Endometrial microvascular endothelial cells (primary cell): Measurements from ENCODE around the gene ONECUT3. TPM values are rescaled to one million over a fixed set of nuclear protein-coding genes. Genes with fewer than 3 reads are reported as not detected.

Experiments used
- in situ Hi-C: cut with HindIII; loops from 2 replicates; pipeline ENCODE4 v1.10.0; 2017; ENCODE audit warnings: low sequenced_read_pairs, low pct_unique_long_range_greater_than_20kb; ENCODE audit errors: inconsistent ontology term
- total RNA-seq: library from RNA; depleted of rRNA; stranded (reverse); fragments of >200 nt; gene quantifications from one replicate; pipeline ENCODE4 v1.2.3, GENCODE V29; 2015; ENCODE audit errors: inconsistent ontology term

The ONECUT3 gene
- total RNA-seq, 1 donor from 2014 or later, result not detected

- in situ Hi-C loops, result no loop called here
These were observed 66.3 kb downstream of the ONECUT3 start for GRCh38 chr19:1819341-1820255.

DNA sequence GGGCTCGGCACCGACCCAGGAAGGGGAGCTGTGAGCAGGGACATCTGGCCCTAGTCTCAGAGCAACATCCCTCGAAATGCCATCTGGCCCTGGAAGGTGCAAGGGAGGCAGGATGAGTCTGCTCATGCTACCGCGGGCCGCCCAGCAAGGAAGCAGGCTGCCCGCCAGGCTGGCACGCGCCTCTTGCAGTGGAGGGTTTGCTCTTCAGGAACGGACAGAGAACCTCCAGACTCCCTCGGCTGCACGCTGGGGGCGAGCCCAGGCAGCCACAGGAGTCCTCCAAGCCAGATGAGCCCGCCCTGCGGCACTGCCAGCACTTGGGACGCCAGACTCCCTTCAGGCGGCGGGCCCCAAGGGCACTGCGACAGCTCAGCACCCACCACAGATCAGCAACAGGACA lies 68.9 kb downstream of the ONECUT3 start:
- in situ Hi-C loops, result no loop called here

GRCh38 chr19:1823020-1823419 lies 69.7 kb downstream of the ONECUT3 start:
- in situ Hi-C loops, result no loop called here

DNA sequence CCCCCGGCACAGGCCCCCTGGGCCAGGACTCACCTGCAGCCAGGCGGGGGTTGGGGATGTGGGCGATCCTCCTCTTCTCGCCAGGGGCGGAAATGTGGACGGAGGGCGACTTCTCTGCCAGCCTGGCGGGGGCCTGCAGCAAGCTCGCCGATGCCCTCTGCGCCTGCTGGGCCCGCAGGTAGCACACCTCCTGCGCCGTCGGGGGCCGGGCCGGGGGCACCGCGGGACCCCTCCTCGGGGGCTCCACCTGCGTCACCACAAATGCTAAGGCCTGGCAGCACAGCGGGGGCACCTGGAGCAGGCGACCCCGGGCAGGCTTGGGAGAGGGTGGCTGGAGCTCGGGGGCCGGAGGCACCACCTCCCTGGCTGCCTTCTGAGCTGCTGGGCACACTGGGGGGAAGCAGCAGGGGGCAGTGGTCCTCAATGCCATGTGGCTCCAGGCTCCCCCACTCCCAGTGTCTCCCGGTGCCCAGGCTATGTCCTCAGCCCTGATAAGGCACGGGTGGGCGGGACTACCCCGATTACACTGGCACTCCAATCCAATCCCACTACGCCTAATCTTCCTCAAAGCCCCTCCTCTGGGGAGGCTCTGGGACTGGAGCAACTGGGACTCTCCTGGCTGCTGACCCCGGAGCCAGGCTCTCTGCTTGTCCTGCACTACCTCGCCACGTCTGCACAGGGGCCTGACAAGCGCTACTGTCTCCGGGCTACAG lies 70.4 kb downstream of the ONECUT3 start:
- in situ Hi-C loops, result no loop called here

DNA sequence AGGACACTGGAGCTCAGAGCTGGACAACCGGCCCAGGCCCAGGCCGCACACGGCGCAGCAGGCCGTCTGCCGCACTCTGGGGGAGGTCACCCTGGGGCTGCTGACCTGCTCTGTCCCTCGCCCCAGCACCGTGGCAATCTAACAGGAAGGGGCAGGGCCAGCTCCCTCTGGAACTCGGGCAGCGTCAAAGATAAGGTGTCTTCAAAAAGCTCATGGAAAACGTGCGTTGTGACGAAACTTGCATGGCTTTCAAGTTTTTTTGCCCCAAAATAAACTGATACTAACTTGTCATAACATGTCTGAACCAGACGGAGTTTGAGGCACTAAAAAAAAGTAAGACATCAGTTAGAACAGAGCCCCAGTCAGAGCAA lies 70.9 kb downstream of the ONECUT3 start:
- in situ Hi-C loops, result no loop called here

DNA sequence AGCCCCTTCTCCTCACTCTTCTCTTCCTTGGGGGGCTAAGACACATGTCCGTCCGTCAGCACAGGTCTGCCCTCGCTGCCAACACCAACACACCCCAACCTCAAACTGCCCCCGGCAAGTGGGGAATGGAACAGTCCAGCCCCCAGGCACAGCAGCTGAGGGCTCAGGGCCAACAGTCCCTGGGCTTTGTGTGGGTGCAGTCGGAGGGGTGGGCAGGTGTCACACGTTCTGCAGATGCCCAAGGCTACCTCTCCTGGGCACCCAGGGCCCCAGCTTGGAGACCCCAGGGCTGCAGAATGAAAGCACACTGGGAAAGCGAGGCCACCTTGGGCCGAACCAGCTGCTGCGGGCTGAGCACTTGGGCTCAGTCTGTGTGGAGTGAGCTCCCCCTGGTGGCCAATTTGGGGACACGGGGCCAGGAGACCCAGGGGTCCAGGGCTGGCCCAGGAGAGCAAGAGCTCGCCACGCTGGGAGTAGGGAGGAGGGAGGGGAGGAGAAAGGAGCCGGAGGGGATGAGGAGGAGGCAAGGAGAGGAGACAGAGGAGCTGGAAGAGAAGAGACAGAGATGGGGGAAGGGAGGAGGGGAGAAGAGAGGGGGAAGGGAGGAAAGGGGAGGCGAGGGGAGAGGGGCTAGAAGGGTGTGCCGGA lies 72.7 kb downstream of the ONECUT3 start:
- in situ Hi-C loops, result no loop called here

- in situ Hi-C loops, result no loop called here
These were observed 73.5 kb downstream of the ONECUT3 start for GRCh38 chr19:1826557-1827521.

- in situ Hi-C loops, result no loop called here
These were observed 74.4 kb downstream of the ONECUT3 start for GRCh38 chr19:1827566-1828278.

GRCh38 chr19:1828279-1829238 lies 75.3 kb downstream of the ONECUT3 start:
- in situ Hi-C loops, result no loop called here

DNA sequence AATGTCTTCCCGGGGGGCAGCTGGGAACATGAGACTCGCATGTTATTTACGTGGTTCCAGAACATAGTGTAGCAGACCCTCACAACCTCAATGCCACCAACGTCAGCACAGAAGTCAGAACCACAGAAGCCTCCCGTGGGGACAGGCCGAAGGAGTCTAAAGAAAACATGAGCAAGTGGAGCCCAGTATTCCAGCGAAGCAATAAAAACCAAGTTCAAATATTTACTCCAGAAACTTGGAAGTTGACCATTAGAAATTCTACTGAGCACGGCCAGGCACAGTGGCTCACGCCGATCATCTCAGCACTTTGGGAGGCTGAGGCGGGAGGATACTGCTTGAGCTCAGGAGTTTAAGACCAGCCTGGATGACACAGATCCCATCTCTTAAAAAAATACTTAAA lies 76.7 kb downstream of the ONECUT3 start:
- in situ Hi-C loops, result no loop called here

- in situ Hi-C loops, result no loop called here
These were observed 77.3 kb downstream of the ONECUT3 start for GRCh38 chr19:1830568-1830967.

Other genes starting within 250 kb of the ONECUT3 start
- not detected for gene ADAMTSL5, start 240.5 kb upstream of the ONECUT3 start, total RNA-seq
- gene PLK5, start 229.4 kb upstream of the ONECUT3 start, total RNA-seq, result not detected
- gene MEX3D, start 185.2 kb upstream of the ONECUT3 start, total RNA-seq, result 41.4 TPM
- 120 TPM for gene MBD3, start 160.6 kb upstream of the ONECUT3 start, total RNA-seq
- gene UQCR11, start 148.0 kb upstream of the ONECUT3 start, total RNA-seq, result 46.6 TPM
- 124 TPM for gene TCF3, start 100.9 kb upstream of the ONECUT3 start, total RNA-seq
- 2.0 TPM for gene ATP8B3, start 58.8 kb downstream of the ONECUT3 start, total RNA-seq
- 15.7 TPM for gene REXO1, start 95.0 kb downstream of the ONECUT3 start, total RNA-seq
- 12.9 TPM for gene KLF16, start 110.1 kb downstream of the ONECUT3 start, total RNA-seq
- 149 TPM for gene ABHD17A, start 132.0 kb downstream of the ONECUT3 start, total RNA-seq
- 15.5 TPM for gene ADAT3, start 151.9 kb downstream of the ONECUT3 start, total RNA-seq
- 83.0 TPM for gene SCAMP4, start 151.9 kb downstream of the ONECUT3 start, total RNA-seq
- 63.7 TPM for gene CSNK1G2, start 187.7 kb downstream of the ONECUT3 start, total RNA-seq